GM18909 (cell line): ENCODE results near the gene RPS15.
"Not testable (repeated sequence)": the region's sequence is repeated elsewhere in the genome, so short reads cannot be mapped to it uniquely, and the experiment has no call there.

Source experiments
- ATAC-seq: cut with Tn5 transposase; IDR thresholded peaks from one replicate; pipeline ENCODE4 v1.9.1; 2021; ENCODE audit warnings: mild to moderate bottlenecking; ENCODE audit not compliant: unreplicated experiment, poor library complexity

RPS15 gene

DNA sequence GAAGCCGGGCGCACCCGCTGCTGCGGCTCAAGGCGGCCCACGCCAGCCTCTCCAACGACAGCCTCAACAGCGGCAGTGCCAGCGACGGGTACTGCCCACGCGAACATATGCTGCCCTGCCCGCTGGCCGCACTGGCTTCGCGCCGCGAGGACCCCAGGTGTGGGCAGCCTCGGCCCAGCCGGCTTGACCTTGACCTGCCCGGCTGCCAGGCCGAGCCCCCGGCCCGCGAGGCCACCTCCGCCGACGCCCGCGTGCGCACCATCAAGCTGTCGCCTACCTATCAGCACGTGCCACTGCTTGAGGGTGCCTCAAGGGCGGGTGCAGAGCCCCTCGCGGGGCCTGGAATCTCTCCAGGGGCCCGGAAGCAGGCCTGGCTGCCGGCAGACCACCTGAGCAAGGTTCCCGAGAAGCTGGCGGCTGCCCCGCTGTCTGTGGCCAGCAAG, 27.8 kb downstream of the RPS15 start:
- no peak for ATAC-seq

DNA sequence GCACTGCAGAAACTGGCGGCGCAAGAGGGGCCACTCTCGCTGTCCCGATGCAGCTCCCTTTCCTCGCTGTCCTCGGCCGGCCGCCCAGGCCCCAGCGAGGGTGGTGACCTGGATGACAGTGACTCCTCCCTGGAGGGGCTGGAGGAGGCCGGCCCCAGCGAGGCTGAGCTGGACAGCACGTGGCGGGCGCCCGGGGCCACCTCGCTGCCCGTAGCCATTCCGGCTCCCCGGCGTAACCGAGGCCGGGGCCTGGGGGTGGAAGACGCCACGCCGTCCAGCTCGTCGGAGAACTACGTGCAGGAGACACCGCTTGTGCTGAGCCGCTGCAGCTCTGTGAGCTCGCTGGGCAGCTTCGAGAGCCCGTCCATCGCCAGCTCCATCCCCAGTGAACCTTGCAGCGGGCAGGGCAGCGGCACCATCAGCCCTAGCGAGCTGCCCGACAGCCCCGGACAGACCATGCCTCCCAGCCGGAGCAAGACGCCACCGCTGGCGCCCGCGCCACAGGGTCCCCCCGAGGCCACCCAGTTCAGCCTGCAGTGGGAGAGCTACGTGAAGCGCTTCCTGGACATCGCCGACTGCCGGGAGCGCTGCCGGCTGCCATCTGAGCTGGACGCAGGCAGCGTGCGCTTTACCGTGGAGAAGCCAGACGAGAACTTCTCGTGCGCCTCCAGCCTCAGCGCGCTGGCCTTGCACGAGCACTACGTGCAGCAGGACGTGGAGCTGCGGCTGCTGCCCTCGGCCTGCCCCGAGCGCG, 28.4 kb downstream of the RPS15 start:
- ATAC-seq, result no peak

DNA sequence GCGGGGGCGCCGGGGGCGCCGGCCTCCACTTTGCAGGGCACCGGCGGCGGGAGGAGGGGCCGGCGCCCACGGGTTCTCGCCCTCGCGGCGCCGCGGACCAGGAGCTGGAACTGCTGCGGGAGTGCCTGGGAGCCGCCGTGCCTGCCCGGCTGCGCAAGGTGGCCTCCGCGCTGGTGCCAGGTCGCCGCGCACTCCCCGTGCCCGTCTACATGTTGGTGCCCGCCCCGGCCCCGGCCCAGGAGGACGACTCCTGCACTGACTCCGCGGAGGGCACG, 29.0 kb downstream of the RPS15 start:
- ATAC-seq, result no peak

DNA sequence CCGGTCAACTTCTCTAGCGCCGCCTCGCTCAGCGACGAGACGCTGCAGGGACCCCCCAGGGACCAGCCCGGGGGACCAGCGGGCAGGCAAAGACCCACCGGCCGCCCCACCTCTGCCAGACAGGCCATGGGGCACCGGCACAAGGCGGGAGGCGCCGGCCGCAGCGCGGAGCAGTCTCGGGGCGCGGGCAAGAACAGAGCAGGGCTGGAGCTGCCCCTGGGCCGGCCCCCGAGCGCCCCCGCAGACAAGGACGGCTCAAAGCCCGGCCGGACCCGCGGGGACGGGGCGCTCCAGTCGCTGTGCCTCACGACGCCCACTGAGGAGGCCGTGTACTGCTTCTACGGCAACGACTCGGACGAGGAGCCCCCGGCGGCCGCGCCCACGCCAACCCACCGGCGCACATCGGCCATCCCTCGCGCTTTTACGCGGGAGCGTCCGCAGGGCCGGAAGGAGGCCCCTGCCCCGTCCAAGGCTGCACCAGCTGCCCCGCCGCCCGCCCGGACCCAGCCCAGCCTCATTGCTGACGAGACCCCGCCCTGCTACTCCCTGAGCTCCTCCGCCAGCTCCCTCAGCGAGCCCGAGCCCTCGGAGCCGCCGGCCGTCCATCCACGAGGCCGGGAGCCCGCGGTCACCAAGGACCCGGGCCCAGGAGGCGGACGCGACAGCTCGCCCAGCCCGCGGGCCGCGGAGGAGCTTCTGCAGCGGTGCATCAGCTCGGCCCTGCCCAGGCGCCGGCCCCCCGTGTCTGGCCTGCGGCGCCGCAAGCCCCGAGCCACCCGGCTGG, 29.5 kb downstream of the RPS15 start:
- ATAC-seq, result no peak

DNA sequence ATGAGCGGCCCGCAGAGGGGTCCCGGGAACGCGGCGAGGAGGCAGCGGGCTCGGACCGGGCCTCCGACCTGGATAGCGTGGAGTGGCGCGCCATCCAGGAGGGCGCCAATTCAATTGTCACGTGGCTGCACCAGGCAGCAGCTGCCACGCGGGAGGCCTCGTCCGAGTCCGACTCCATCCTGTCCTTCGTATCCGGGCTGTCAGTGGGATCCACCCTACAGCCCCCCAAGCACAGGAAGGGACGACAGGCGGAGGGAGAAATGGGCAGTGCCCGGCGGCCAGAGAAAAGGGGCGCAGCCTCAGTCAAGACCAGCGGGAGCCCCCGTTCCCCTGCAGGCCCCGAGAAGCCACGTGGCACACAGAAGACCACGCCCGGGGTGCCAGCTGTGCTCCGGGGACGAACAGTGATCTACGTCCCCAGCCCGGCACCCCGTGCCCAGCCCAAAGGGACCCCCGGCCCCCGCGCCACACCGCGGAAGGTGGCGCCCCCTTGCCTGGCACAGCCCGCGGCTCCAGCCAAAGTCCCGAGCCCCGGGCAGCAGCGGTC, 30.2 kb downstream of the RPS15 start:
- ATAC-seq, result no peak

GRCh38 chr19:1468821-1469254, 30.6 kb downstream of the RPS15 start:
- no peak for ATAC-seq

DNA sequence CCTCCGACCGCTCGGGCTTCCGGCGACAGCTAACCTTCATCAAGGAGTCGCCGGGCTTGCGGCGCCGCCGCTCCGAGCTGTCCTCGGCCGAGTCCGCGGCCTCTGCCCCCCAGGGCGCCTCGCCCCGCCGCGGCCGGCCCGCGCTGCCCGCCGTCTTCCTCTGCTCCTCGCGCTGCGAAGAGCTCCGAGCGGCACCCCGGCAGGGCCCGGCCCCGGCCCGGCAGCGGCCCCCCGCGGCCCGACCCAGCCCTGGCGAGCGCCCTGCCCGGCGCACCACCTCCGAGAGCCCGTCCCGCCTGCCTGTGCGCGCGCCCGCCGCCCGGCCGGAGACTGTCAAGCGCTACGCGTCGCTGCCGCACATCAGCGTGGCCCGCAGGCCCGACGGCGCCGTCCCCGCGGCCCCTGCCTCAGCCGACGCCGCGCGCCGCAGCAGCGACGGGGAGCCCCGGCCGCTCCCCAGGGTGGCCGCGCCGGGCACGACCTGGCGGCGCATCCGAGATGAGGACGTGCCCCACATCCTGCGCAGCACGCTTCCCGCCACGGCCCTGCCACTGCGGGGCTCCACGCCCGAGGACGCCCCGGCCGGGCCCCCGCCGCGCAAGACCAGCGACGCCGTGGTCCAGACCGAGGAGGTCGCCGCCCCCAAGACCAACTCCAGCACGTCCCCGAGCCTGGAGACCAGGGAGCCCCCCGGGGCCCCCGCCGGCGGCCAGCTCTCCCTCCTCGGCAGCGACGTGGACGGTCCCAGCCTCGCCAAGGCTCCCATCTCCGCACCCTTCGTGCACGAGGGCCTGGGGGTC, 31.3 kb downstream of the RPS15 start:
- ATAC-seq, result no peak

DNA sequence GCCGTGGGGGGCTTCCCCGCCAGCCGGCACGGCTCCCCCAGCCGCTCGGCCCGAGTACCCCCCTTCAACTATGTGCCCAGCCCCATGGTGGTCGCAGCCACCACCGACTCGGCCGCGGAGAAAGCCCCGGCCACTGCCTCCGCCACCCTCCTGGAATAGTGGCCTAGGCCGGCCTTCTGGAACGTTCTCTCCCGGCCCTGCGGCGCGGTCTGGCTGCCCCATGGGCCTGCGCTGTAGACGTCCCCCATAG, 31.8 kb downstream of the RPS15 start:
- ATAC-seq, result no peak

- ATAC-seq, result no peak
Measured at GRCh38 chr19:1470305-1471009, 32.3 kb downstream of the RPS15 start.

DNA sequence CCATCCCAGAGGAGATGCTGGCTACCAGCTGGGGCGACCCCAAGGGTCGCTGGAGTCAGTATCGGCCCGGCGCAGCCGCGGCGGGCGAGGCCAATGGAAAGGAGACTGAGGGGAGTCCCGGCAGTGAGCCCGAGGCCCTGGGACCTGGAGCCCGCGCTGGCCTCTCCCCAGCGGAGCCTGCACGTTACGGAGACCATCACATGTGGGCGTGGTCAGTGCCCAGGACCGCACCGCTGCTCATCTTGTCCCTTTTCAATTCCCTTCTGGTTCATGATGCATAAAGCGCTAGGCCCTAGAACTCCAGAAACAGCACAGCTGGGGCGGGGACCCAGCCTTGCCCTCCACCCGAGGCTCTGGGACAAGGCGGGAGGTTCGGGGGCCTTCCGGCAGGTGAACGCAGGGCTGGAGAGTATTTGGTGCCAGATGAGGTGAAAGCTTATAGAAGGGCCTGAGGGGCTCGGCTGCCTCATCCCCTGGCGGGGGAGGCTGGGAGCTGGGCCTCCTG, 32.9 kb downstream of the RPS15 start:
- no peak for ATAC-seq

DNA sequence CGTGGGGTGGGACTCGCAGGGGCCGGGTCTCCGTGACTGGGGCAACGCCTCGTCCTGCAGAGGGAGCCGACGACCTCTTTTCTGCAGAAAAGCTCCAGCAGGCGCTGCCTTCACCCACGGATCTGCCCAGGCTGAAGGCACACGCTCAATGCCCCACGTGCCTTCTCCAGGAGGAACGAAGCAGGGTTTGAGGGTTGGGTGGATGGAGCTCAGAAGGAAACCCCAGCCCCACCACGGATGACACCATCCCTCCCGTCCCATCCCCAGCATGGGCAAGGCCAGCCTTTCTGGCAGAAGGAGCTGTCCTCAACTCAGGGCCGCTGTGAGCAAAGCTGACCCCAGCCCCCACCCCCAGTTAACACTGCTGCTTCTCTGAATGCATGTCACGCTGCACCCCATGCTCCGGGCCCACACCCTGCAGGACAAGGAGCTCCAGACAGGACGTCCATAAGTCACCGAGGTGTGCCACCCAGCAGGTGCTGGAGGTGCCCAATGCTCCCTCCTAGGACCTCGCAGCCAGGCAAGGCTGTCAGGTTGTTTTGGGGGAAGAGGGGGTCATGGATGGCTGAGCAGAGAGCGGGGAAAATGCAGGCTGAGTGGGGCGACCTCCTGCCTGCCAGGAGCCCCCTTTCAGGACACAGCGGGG, 33.4 kb downstream of the RPS15 start:
- no peak for ATAC-seq

DNA sequence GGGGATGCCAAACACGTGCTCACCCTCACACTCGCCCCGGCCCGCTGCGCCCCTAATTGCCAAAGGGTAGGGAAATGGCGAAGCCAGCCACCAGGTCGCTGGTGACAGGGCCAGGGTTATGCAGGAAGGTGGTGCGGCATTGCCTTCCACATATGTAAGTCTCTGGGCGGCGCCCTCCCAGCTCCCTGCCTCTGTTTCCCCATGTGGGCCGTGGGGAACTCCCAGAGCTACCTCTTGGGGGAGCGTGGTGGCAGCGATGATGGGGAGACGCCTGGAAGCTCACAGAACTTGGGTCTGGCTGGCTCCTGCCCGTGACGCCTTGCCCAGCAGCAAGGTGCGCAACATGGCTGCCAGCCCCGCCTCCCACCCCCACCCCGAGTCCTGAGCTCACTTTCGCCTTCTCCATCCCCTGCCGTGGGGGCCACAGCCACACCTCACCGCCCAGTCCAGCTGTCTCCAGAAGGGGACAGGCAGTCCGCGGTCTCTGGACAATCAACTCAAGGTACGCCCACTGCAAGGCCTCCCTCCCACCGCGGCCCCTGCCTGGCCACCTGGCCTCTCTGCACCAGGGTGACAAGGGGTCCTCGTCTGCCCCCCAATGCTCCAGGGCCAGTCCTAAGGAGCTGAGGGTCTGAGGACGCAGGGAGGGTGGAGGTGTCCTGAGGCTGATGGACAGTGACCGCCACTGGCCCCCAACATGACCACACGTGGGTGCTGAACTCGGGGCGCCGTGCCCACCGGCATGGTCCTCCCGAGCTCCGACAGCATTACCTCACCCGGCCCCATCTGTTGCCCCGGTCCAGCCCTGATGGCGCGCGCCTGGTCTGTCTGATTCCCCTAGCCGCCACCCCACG, 34.3 kb downstream of the RPS15 start:
- no peak for ATAC-seq

DNA sequence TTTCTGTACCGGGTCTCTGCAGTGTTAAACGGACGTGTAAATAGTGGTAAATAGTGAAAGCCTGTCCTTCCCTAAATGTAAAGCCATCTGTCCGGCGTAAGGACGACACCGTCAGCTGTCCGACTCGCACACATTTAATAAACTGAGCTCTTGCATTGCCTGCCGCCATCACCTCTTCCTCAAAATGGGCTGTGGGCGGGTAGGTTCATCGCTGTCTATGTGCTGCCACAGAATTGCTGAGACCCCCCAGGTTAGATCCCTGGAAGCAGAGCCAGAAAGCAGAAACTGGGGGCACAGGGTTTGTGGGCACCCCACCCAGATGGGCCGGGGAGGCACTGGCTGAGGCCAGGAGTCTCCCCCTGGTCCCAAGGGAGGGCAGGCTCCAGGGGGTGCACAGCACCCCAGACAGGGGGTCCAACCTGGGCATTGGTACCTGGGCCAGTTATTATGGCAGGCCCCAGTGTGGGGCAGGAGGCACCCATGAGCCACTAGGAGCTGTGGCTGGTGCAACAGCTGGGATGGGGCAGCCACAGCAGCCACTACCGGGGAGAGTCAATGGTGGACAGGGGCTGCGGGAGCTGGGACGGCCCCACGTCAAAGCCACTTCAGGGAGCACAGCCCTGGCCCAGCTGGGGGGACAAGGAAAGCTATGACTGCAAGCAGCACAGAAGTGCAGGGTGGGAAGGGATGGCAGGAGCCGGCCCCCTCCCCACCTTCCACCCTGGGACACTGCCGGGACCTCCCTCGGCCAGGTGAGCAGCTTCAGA, 35.1 kb downstream of the RPS15 start:
- no peak for ATAC-seq

GRCh38 chr19:1474011-1474764, 36.0 kb downstream of the RPS15 start:
- no peak for ATAC-seq

GRCh38 chr19:1474765-1475351, 36.7 kb downstream of the RPS15 start:
- no peak for ATAC-seq

DNA sequence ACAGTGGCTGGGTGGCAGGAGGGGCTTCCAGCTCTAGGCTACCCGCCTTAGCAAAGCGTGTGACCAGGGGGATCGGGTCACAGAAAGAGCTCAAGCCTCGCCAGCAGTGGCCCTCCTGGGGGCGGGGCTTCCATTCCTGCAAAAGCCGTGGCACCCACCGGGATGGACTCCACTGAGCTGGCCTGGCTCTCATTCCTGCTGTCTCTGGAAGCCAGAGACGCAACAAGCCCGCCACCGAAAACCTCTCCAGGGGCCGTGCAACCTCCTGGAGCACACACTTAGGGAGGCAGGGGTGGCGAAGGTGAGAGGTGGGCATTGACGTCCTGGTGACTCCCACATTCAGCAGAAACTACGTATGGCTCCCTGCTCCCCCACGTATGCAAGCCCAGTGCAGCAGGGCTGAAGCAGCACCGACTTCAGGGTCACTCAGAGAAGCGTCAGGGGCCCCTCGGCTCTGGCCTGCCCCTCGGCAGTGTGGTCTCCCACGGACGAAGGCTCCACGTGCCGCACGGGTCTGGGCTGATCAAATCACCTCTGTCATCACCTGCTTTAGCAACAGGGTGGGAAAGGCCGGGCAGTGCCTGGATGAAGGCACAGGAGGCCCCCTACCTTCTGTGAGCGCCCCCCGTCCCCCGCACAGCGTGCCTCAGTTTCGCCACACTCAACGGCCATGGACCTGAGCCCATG, 37.7 kb downstream of the RPS15 start:
- no peak for ATAC-seq

- ATAC-seq, result not testable (repeated sequence)
Measured at GRCh38 chr19:1477056-1477455, 38.9 kb downstream of the RPS15 start.
